Sigmoid colon (tissue), 7 donors: ENCODE measurements around the gene FGD3. TPM values are rescaled to one million over a fixed set of nuclear protein-coding genes. Genes with fewer than 3 reads are reported as not detected.
A peak's percentile ranks its signal among the peaks of the same experiment; 100 is the strongest.
"Not testable (repeated sequence)": the region's sequence is repeated elsewhere in the genome, so short reads cannot be mapped to it uniquely, and the experiment has no call there.

Experiments used
- DNase-seq: peaks from one replicate; pipeline ENCODE4 v3.0.0-alpha.2; 2019
- H3K27ac ChIP-seq, 4 donors: fragments of 200-600 bp; sonication (generic); one replicate each; pipeline ENCODE4 v1.5.1; 2016 to 2019; ENCODE audit warnings: mild to moderate bottlenecking in 1 of 4
- H3K27me3 ChIP-seq, 3 donors: fragments of 200-600 bp; sonication (generic); one replicate each; pipeline ENCODE4 v1.5.1; 2019; ENCODE audit warnings: mild to moderate bottlenecking in 1 of 3
- H3K36me3 ChIP-seq, 4 donors: fragments of 200-600 bp; sonication (generic); one replicate each; pipeline ENCODE4 v1.5.1; 2016 to 2019
- H3K4me1 ChIP-seq, 4 donors: fragments of 200-600 bp; sonication (generic); one replicate each; pipeline ENCODE4 v1.5.1; 2017 to 2019
- H3K4me3 ChIP-seq, 4 donors: fragments of 200-600 bp; sonication (generic); one replicate each; pipeline ENCODE4 v1.5.1; 2017 to 2019; ENCODE audit warnings: mild to moderate bottlenecking in 2 of 4, moderate library complexity in 1 of 4
- H3K9me3 ChIP-seq, 4 donors: fragments of 200-600 bp in 3 of 4; sonication (generic) in 3 of 4; one replicate each; pipeline versions ENCODE4 v1.5.1 to v1.6.1; 2013 to 2019
- EP300 ChIP-seq, 4 donors: sonication (generic); formaldehyde crosslinking; IDR thresholded peaks; one replicate each; pipeline ENCODE4 v1.6.1; 2017; ENCODE audit warnings: antibody characterized with exemption in 4 of 4
- POLR2A ChIP-seq, 2 donors: fragments of 450-650 bp; IDR thresholded peaks; one replicate each; pipeline ENCODE4 v1.6.1; 2016; ENCODE audit warnings: antibody characterized with exemption in 2 of 2, mild to moderate bottlenecking in 2 of 2, moderate library complexity in 2 of 2
- POLR2AphosphoS5 ChIP-seq, 4 donors: sonication (generic); formaldehyde crosslinking; IDR thresholded peaks; one replicate each; pipeline ENCODE4 v1.6.1; 2017; ENCODE audit warnings: antibody characterized with exemption in 4 of 4
- WGBS, 2 donors: extraction: QIAGEN DNeasy Blood & Tissue Kit; methylation state at CpG; one replicate each; pipeline ENCODE4 v1.1.7; 2013; 5-methylcytosine and 5-hydroxymethylcytosine counted together
- intact Hi-C: fragments of 100-400 bp; cut with DNase I; formaldehyde crosslinking; loops from one replicate; pipeline ENCODE4 v1.15.1; 2023
- polyA plus RNA-seq, 3 donors: library from polyadenylated mRNA; stranded (reverse); fragments of 200-250 nt; gene quantifications; one replicate each; pipeline ENCODE4 v1.2.3, GENCODE V29; 2013
- total RNA-seq, 4 donors: library from RNA; depleted of rRNA; stranded (reverse); fragments of >200 nt; gene quantifications; one replicate each; pipeline ENCODE4 v1.1.0, GENCODE V29; 2016
- TF ChIP-seq, protein P1 (sequence below), 4 experiments: fragments of 450-650 bp in 3 of 4; fragments of 200-600 bp in 1 of 4; IDR thresholded peaks; one replicate each; pipeline ENCODE4 v1.5.1; 2016 to 2019; ENCODE audit warnings: antibody characterized with exemption in 4 of 4, mild to moderate bottlenecking in 3 of 4, moderate library complexity in 2 of 4
- donor health status: healthy with polysubstance abuse.
- donor health status: Bipolar disorder and iron deficiency.
- donor health status: healthy.

Gene FGD3, protein sequence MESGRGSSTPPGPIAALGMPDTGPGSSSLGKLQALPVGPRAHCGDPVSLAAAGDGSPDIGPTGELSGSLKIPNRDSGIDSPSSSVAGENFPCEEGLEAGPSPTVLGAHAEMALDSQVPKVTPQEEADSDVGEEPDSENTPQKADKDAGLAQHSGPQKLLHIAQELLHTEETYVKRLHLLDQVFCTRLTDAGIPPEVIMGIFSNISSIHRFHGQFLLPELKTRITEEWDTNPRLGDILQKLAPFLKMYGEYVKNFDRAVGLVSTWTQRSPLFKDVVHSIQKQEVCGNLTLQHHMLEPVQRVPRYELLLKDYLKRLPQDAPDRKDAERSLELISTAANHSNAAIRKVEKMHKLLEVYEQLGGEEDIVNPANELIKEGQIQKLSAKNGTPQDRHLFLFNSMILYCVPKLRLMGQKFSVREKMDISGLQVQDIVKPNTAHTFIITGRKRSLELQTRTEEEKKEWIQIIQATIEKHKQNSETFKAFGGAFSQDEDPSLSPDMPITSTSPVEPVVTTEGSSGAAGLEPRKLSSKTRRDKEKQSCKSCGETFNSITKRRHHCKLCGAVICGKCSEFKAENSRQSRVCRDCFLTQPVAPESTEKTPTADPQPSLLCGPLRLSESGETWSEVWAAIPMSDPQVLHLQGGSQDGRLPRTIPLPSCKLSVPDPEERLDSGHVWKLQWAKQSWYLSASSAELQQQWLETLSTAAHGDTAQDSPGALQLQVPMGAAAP
- total RNA-seq: 1 to 10 TPM; 2.5 to 5.3 (median 4.2) TPM
- 10 to 100 TPM in 1 of 3 donors, 1 to 10 TPM in 2; 1.8 to 18.0 (median 2.5) TPM for polyA plus RNA-seq

DNA sequence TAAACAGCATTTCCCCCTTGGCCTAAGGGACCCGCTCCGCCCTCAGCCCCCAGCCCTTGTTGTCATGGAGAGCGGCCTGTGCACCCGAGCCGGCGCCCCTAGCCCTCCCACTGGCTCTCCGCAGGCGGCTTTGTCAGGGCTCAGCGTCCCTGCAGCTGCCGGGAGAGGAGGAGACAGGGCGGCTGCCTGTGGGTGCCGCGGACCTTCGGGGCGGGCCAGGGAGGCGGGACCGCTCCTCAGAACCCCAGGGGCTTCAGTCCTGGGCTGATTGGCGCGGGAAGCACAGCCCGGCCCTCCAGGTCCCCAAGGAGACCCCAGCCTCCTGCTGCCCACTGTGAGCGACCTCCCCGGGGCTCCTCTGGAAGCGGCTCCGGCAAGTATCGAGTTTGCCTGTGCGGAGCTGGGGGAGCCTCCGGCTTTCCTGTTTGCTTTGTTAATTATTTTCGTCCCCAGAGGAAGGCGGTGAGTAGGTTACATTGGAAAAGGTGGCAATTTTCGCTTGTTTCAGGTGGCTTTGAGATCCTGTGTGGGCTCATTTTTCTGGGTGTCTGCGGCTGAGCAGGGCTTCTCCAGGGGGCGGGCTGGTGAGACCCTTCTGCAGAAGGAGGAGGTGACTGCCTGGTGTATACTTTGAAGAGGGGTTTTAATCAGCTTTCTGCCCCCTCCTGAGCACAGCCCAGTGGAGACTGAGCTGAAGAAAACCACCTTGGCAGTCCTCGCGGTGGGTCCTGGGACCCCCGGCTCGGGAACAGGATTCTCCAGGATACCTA lies at the start of gene FGD3:
TSS of gene FGD3 (plus strand) at position 256 of the 770 bp plus-strand sequence. CDS start 28,734 bp downstream, outside the sequence.
- intact Hi-C loops: no loop called here
- H3K27ac ChIP-seq: no peak within 1 kb of the TSS
- H3K4me3 ChIP-seq: peak within 1 kb of the TSS; percentile 16 to 52 (median 40)
- no peaks in the 10 kb centered on the region for H3K9me3 ChIP-seq
- 5 to 6% methylated on average over 36 of the region's 36 CpGs for WGBS, 2 donors
- H3K4me1 ChIP-seq: peaks cover 0 to 11% (median 7%) of the 10 kb centered on the region in 4 donors
- H3K36me3 ChIP-seq: no peaks in the 10 kb centered on the region
- TF ChIP-seq EP300 (IDR thresholded peaks at IDR 0.05) (no peak), POLR2A (IDR thresholded peaks at IDR 0.05) (no peak), POLR2AphosphoS5 (IDR thresholded peaks at IDR 0.05) (no peak)
- TF ChIP-seq, protein P1, sequence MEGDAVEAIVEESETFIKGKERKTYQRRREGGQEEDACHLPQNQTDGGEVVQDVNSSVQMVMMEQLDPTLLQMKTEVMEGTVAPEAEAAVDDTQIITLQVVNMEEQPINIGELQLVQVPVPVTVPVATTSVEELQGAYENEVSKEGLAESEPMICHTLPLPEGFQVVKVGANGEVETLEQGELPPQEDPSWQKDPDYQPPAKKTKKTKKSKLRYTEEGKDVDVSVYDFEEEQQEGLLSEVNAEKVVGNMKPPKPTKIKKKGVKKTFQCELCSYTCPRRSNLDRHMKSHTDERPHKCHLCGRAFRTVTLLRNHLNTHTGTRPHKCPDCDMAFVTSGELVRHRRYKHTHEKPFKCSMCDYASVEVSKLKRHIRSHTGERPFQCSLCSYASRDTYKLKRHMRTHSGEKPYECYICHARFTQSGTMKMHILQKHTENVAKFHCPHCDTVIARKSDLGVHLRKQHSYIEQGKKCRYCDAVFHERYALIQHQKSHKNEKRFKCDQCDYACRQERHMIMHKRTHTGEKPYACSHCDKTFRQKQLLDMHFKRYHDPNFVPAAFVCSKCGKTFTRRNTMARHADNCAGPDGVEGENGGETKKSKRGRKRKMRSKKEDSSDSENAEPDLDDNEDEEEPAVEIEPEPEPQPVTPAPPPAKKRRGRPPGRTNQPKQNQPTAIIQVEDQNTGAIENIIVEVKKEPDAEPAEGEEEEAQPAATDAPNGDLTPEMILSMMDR (IDR thresholded peaks at IDR 0.05): no peak
- H3K27me3 ChIP-seq: peaks cover 0 to 35% (median 9%) of the 10 kb centered on the region in 3 donors
- no peak for DNase-seq

DNA sequence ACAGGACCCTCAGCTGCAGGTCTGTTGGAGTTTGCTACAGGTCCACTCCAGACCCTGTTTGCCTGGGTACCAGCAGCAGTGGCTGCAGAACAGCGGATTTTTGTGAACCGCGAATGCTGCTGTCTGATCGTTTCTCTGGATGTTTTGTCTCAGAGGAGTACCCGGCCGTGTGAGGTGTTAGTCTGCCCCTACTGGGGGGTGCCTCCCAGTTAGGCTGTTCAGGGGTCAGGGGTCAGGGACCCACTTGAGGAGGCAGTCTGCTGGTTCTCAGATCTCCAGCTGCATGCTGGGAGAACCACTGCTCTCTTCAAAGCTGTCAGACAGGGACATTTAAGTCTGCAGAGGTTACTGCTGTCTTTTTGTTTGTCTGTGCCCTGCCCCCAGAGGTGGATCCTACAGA lies 42.2 kb upstream of the FGD3 start:
- H3K4me3 ChIP-seq, H3K9me3 ChIP-seq, H3K36me3 ChIP-seq, intact Hi-C loops, H3K27me3 ChIP-seq, H3K4me1 ChIP-seq, DNase-seq, H3K27ac ChIP-seq: not testable (repeated sequence)
- 55 to 74% methylated on average over 6 of the region's 6 CpGs for WGBS, 2 donors

DNA sequence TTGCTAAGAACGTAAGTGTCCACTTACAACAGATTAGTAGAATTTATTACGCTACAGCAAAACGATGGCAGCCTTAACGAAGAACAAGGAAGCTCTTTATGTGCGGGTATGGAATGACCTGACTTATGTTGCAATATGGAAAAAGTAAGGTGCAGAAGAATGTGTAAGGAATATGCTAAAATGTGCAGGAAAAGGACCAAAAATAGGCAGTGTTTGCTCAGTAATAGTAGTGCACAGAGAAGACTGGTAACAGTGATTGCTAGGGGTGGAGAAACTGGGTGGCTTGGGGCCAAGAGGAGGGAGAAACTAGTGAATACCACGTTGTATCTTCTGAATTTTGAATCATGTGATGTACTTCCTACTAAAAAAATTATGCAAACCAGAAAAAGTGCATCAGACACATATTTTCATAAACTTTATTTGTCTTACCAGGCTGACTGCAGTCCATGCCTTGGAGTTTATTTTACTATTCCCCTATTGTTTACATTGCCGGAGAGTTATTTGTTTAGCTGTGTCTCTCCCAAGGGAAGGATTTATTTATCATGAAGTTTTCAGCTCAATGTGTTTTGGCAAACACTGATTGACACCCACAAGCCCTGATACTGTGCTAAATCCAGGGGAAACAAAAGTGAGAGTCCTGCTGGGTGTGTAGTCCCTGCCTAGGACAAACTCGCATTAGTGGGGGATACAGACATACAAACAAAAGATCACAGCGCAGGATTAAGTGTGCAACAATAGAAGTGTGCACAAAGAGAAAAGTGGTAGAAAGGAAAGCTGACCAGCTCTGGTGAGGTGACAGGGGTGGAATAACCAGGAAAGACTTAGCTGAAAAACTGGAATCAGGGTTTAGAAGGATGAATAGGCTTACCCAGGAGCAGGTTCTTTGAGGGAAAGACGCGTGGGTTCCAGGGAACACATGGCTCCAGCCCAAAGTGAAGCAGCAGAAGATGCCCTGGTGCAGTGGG lies 35.5 kb upstream of the FGD3 start:
- intact Hi-C loops: no loop called here
- DNase-seq: no peak
- H3K27ac ChIP-seq: no peak overlapping the region
- H3K9me3 ChIP-seq: no peaks in the 10 kb centered on the region
- TF ChIP-seq, protein P1 (IDR thresholded peaks at IDR 0.05): no peak
- TF ChIP-seq POLR2AphosphoS5 (IDR thresholded peaks at IDR 0.05) (no peak), POLR2A (IDR thresholded peaks at IDR 0.05) (no peak), EP300 (IDR thresholded peaks at IDR 0.05) (no peak)
- H3K4me3 ChIP-seq: no peak overlapping the region
- 15 to 46% methylated on average over 11 of the region's 11 CpGs for WGBS, 2 donors
- no peaks in the 10 kb centered on the region for H3K36me3 ChIP-seq
- peaks cover 0 to 19% (median 0%) of the 10 kb centered on the region in 3 donors for H3K27me3 ChIP-seq
- H3K4me1 ChIP-seq: peaks cover 0 to 6% (median 0%) of the 10 kb centered on the region in 4 donors

DNA sequence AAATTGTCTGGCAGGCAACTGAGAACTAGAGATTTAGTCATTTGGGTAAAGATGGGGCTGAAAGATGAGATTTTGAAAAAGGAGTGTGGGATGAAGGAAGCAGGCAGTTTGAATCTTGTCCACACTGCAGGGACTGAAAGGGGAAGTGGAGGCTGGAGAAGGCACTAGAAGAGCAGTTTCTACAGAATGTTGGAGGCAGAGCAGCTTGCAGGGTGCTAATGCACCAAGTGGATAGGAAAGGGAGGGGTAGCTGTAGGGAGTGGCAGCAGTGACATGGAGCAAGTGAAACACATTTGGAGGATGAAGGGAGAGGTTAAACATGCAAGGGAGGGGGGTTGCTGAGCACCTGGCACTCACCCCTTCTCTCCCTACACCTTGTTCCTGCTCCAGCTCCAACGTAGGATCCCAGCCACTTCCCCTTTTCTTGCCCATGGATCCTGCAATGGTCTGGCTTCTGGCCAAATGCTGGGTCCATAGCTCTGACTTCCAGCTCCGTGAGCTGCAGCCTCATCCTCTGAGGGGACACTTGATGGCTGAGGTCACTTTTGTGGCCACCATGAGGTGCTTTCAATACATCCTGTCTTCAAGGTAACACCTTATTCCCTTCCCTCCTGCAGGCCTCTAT lies 30.0 kb upstream of the FGD3 start:
- Histone ChIP-seq H3K36me3 (no peaks in the 10 kb centered on the region), H3K4me1 (no peaks in the 10 kb centered on the region), H3K4me3 (no peak overlapping the region), H3K9me3 (no peaks in the 10 kb centered on the region), H3K27ac (no peak overlapping the region), H3K27me3 (peaks cover 0 to 14% (median 0%) of the 10 kb centered on the region in 3 donors)
- 19 to 21% methylated on average over 2 of the region's 2 CpGs for whole genome bisulfite sequencing, 2 donors
- no peak for TF ChIP-seq POLR2AphosphoS5 (IDR thresholded peaks at IDR 0.05)
- TF ChIP-seq POLR2A (IDR thresholded peaks at IDR 0.05): no peak
- TF ChIP-seq EP300 (IDR thresholded peaks at IDR 0.05): no peak
- TF ChIP-seq, protein P1 (IDR thresholded peaks at IDR 0.05): no peak
- intact Hi-C loops: no loop called here
- no peak for DNase-seq
